CD4-positive, alpha-beta T cell (primary cell): Measurements from ENCODE around the gene RPL7A. TPM values are rescaled to one million over a fixed set of nuclear protein-coding genes. Genes with fewer than 3 reads are reported as not detected.
"Not testable (repeated sequence)": the region's sequence is repeated elsewhere in the genome, so short reads cannot be mapped to it uniquely, and the experiment has no call there.

Experiments
- ATAC-seq: fragments of 200-7000 bp; cut with Tn5 transposase; one replicate; pipeline ENCODE4 v1.10.0; 2022; ENCODE audit warnings: mild to moderate bottlenecking; ENCODE audit not compliant: poor library complexity
- CTCF ChIA-PET: fragments of 350-600 bp; sonication (Branson Sonifier 250); formaldehyde crosslinking; loops from one replicate; lab custom pipeline; 2021; ENCODE audit warnings: antibody characterized with exemption, inconsistent platforms; lab: Charles Lee
- POLR2A ChIA-PET: fragments of 350-600 bp; sonication (Branson Sonifier 250); formaldehyde crosslinking; loops from one replicate; lab custom pipeline; 2021; ENCODE audit warnings: antibody characterized with exemption, inconsistent platforms; lab: Charles Lee
- DNase-seq, 14 experiments: peaks; one replicate each; pipeline ENCODE4 v3.0.0-alpha.2; 2013 to 2020; ENCODE audit warnings: mixed read lengths in 2 of 14
- H3K27ac ChIP-seq, 2 donors: one replicate each; pipeline versions ENCODE4 v1.5.1 to v1.7.0; 2013; ENCODE audit warnings: low read length in 2 of 2, low read depth in 1 of 2, mild to moderate bottlenecking in 1 of 2
- H3K27me3 ChIP-seq, 2 experiments: 1 replicate in 1 of 2; 2 replicates in 1 of 2; pipeline versions ENCODE4 v1.6.1 to v1.7.0; 2013; ENCODE audit warnings: low read length in 2 of 2, control low read depth in 1 of 2, mild to moderate bottlenecking in 1 of 2, moderate library complexity in 1 of 2; ENCODE audit not compliant: insufficient read depth in 2 of 2, control insufficient read depth in 1 of 2
- H3K36me3 ChIP-seq: one replicate; pipeline ENCODE4 v1.6.1; 2013; ENCODE audit warnings: low read length, control low read depth; ENCODE audit not compliant: insufficient read depth
- H3K4me1 ChIP-seq: one replicate; pipeline ENCODE4 v1.6.1; 2013; ENCODE audit warnings: low read length, control low read depth; ENCODE audit not compliant: insufficient read depth
- H3K4me3 ChIP-seq: one replicate; pipeline ENCODE4 v1.5.1; 2013; ENCODE audit warnings: mild to moderate bottlenecking, low read length, moderate library complexity
- H3K9me3 ChIP-seq, 2 experiments: 1 replicate in 1 of 2; 2 replicates in 1 of 2; pipeline versions ENCODE4 v1.6.1 to v1.7.0; 2013; ENCODE audit warnings: low read length in 2 of 2, mild to moderate bottlenecking in 2 of 2, control low read depth in 1 of 2, moderate library complexity in 1 of 2; ENCODE audit not compliant: control insufficient read depth in 1 of 2, insufficient read depth in 1 of 2
- H3K27ac Mint-ChIP-seq: one replicate; pipeline ENCODE4 v1.8.0; 2020; ENCODE audit warnings: mixed read lengths
- H3K27me3 Mint-ChIP-seq: one replicate; pipeline ENCODE4 v1.8.0; 2021; ENCODE audit warnings: mixed read lengths
- H3K36me3 Mint-ChIP-seq: one replicate; pipeline ENCODE4 v1.8.0; 2021; ENCODE audit warnings: low read depth, mixed read lengths
- H3K4me1 Mint-ChIP-seq: one replicate; pipeline ENCODE4 v1.8.0; 2021; ENCODE audit warnings: low read depth, mixed read lengths
- H3K4me3 Mint-ChIP-seq: one replicate; pipeline ENCODE4 v1.8.0; 2020; ENCODE audit warnings: mild to moderate bottlenecking, mixed read lengths
- H3K9me3 Mint-ChIP-seq: one replicate; pipeline ENCODE4 v1.8.0; 2020; ENCODE audit warnings: mixed read lengths
- intact Hi-C, 2 experiments: fragments of 100-400 bp; cut with DNase I in 1 of 2; cut with micrococcal nuclease in 1 of 2; formaldehyde crosslinking; loops; one replicate each; pipeline versions ENCODE4 v1.15.1 to v1.9.0; 2023 to 2025; cut with DNase I, micrococcal nuclease
- total RNA-seq, 174 experiments: library from RNA in 2 of 174; stranded (reverse) in 2 of 174; gene quantifications; one replicate each; pipeline ENCODE4 v1.2.3 and lab custom pipeline; 2021 to 2026
- TF ChIP-seq, protein P1 (sequence below): fragments of 200-600 bp; IDR thresholded peaks from one replicate; pipeline ENCODE4 v1.8.0; 2022; ENCODE audit warnings: antibody characterized with exemption, mild to moderate bottlenecking

Gene RPL7A
- total RNA-seq, 2 experiments from 2014 or later: 2,613 to 2,686 TPM

- no peak for ATAC-seq
- no peak for DNase-seq
- Histone ChIP-seq H3K27me3 (peaks cover 0 to 7% of the 10 kb centered on the region in 2 experiments), H3K4me1 (no peaks in the 10 kb centered on the region), H3K4me3 (no peak overlapping the region), H3K9me3 (peaks cover 0 to 9% of the 10 kb centered on the region in 2 experiments), H3K27ac (no peak overlapping the region), H3K36me3 (no peaks in the 10 kb centered on the region)
- Mint-ChIP-seq H3K27me3 (no peaks in the 10 kb centered on the region), H3K36me3 (no peaks in the 10 kb centered on the region), H3K9me3 (no peaks in the 10 kb centered on the region), H3K27ac (no peak overlapping the region), H3K4me3 (no peak overlapping the region), H3K4me1 (no peaks in the 10 kb centered on the region)
- TF ChIP-seq, protein P1, sequence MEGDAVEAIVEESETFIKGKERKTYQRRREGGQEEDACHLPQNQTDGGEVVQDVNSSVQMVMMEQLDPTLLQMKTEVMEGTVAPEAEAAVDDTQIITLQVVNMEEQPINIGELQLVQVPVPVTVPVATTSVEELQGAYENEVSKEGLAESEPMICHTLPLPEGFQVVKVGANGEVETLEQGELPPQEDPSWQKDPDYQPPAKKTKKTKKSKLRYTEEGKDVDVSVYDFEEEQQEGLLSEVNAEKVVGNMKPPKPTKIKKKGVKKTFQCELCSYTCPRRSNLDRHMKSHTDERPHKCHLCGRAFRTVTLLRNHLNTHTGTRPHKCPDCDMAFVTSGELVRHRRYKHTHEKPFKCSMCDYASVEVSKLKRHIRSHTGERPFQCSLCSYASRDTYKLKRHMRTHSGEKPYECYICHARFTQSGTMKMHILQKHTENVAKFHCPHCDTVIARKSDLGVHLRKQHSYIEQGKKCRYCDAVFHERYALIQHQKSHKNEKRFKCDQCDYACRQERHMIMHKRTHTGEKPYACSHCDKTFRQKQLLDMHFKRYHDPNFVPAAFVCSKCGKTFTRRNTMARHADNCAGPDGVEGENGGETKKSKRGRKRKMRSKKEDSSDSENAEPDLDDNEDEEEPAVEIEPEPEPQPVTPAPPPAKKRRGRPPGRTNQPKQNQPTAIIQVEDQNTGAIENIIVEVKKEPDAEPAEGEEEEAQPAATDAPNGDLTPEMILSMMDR: no peak
- POLR2A ChIA-PET: no interaction called here
- CTCF ChIA-PET: no interaction called here
- intact Hi-C loops: no loop called here
Observed at GRCh38 chr9:133389025-133389557, 41.1 kb downstream of the RPL7A start.

DNA sequence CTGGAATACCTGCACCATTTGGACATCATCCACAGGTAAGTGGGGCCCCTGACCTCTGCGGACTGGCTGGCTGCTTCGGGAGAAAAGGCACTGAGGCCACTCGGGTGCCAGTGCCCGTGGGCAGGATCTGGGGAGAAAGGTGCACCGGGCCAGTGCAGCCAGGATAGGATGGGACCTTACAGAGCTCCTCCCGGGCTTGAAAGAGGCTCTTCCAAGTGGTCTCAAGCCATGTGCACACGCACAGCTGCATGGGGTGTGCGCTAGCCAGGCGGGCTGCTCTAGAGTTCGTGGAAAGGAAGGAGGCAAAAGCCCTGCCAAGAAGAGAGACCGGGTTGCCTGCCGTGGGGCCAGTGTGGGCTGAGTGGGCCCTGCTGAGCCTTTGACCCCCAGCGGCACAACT is 41.5 kb downstream of the RPL7A start:
- Mint-ChIP-seq H3K27ac (no peak overlapping the region), H3K27me3 (no peaks in the 10 kb centered on the region), H3K4me1 (no peaks in the 10 kb centered on the region), H3K9me3 (no peaks in the 10 kb centered on the region), H3K36me3 (no peaks in the 10 kb centered on the region), H3K4me3 (no peak overlapping the region)
- Histone ChIP-seq H3K36me3 (no peaks in the 10 kb centered on the region), H3K4me3 (no peak overlapping the region), H3K27ac (no peak overlapping the region), H3K27me3 (peaks cover 0 to 7% of the 10 kb centered on the region in 2 experiments), H3K9me3 (peaks cover 0 to 9% of the 10 kb centered on the region in 2 experiments), H3K4me1 (no peaks in the 10 kb centered on the region)
- ATAC-seq (no peak), DNase-seq (no peak)
- ChIA-PET CTCF (interaction anchor here (0.6 kb wide), 1 partner anchor 13 kb away, joined by 3 read pairs; the partner anchor contains the start of gene STKLD1), POLR2A (no interaction called here)
- TF ChIP-seq, protein P1: no peak
- intact Hi-C loops: no loop called here

DNA sequence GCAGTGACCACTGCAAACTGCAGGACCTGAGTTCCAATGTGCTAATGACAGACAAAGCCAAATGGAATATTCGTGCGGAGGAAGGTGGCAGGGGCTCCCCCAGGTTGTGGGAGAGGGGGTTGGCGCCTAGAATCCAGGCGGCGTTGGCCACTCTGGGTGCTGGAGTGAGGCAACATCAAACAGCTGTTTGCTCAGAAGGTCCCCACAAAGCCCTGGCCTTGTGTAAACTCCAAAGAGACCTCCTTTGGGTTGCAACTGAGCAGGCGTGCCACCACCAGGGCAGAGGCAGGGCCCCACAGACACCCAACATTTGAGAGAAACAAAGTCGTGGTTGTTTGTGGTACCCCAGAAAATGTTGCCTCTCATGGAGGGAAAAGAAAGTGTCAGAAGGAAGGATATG is 42.7 kb downstream of the RPL7A start:
- CTCF ChIA-PET: no interaction called here
- Histone ChIP-seq H3K4me1 (no peaks in the 10 kb centered on the region), H3K4me3 (no peak overlapping the region), H3K27ac (no peak overlapping the region), H3K27me3 (peaks cover 0 to 7% of the 10 kb centered on the region in 2 experiments), H3K9me3 (peaks cover 0 to 9% of the 10 kb centered on the region in 2 experiments), H3K36me3 (no peaks in the 10 kb centered on the region)
- ATAC-seq (no peak), DNase-seq (no peak)
- no peaks in the 10 kb centered on the region for H3K27me3 Mint-ChIP-seq
- H3K4me3 Mint-ChIP-seq: no peak overlapping the region
- no peak overlapping the region for H3K27ac Mint-ChIP-seq
- intact Hi-C loops: no loop called here
- POLR2A ChIA-PET: no interaction called here
- no peaks in the 10 kb centered on the region for H3K4me1 Mint-ChIP-seq
- TF ChIP-seq, protein P1: no peak
- no peaks in the 10 kb centered on the region for H3K36me3 Mint-ChIP-seq
- H3K9me3 Mint-ChIP-seq: no peaks in the 10 kb centered on the region

GRCh38 chr9:133391449-133391848 is 43.4 kb downstream of the RPL7A start:
- H3K4me3 Mint-ChIP-seq, H3K9me3 Mint-ChIP-seq, POLR2A ChIA-PET, H3K27me3 Mint-ChIP-seq, H3K27ac ChIP-seq, intact Hi-C loops, H3K27me3 ChIP-seq, H3K4me1 Mint-ChIP-seq, CTCF ChIA-PET, H3K36me3 ChIP-seq, H3K27ac Mint-ChIP-seq, DNase-seq, H3K4me3 ChIP-seq, ATAC-seq, H3K36me3 Mint-ChIP-seq, H3K9me3 ChIP-seq, H3K4me1 ChIP-seq: not testable (repeated sequence)

GRCh38 chr9:133392308-133392707 is 44.3 kb downstream of the RPL7A start:
- CTCF ChIA-PET, POLR2A ChIA-PET, H3K27me3 ChIP-seq, H3K4me3 ChIP-seq, H3K9me3 Mint-ChIP-seq, DNase-seq, H3K4me3 Mint-ChIP-seq, H3K36me3 ChIP-seq, H3K4me1 Mint-ChIP-seq, H3K9me3 ChIP-seq, H3K27ac Mint-ChIP-seq, intact Hi-C loops, H3K36me3 Mint-ChIP-seq, H3K27me3 Mint-ChIP-seq, H3K27ac ChIP-seq, ATAC-seq, H3K4me1 ChIP-seq: not testable (repeated sequence)
